Heart right ventricle (tissue), 16 donors: Measurements from ENCODE around the gene IER5L. TPM values are rescaled to one million over a fixed set of nuclear protein-coding genes. Genes with fewer than 3 reads are reported as not detected.

Experiments used
- ATAC-seq, 8 donors: fragments of 200-7000 bp; cut with Tn5 transposase; one replicate each; pipeline ENCODE4 v1.9.1; 2020; ENCODE audit warnings: mild to moderate bottlenecking in 8 of 8, moderate library complexity in 8 of 8, moderate number of reproducible peaks in 1 of 8
- DNase-seq, 2 donors: peaks; one replicate each; pipeline ENCODE4 v3.0.0-alpha.2; 2020
- H3K27ac ChIP-seq, 10 donors: fragments of 200-600 bp; sonication (generic) in 2 of 10; one replicate each; pipeline versions ENCODE4 v1.5.0 to v1.8.0; 2020 to 2022; ENCODE audit warnings: mild to moderate bottlenecking in 3 of 10
- H3K27me3 ChIP-seq, 7 donors: fragments of 200-600 bp; one replicate each; pipeline ENCODE4 v1.8.0; 2021 to 2022; ENCODE audit warnings: mild to moderate bottlenecking in 2 of 7
- H3K36me3 ChIP-seq, 9 donors: fragments of 200-600 bp; sonication (generic) in 1 of 9; one replicate each; pipeline versions ENCODE4 v1.5.0 to v1.8.0; 2020 to 2022; ENCODE audit warnings: mild to moderate bottlenecking in 2 of 9
- H3K4me1 ChIP-seq, 9 donors: fragments of 200-600 bp; sonication (generic) in 1 of 9; one replicate each; pipeline versions ENCODE4 v1.5.0 to v1.8.0; 2020 to 2022; ENCODE audit warnings: mild to moderate bottlenecking in 4 of 9
- H3K4me3 ChIP-seq, 10 donors: fragments of 200-600 bp; sonication (generic) in 2 of 10; one replicate each; pipeline versions ENCODE4 v1.5.0 to v1.8.0; 2020 to 2022; ENCODE audit warnings: mild to moderate bottlenecking in 7 of 10, moderate library complexity in 2 of 10
- H3K9me3 ChIP-seq, 11 donors: fragments of 200-600 bp in 10 of 11; sonication (generic) in 2 of 11; one replicate each; pipeline versions ENCODE4 v1.5.0 to v1.8.0; 2013 to 2022; ENCODE audit warnings: mild to moderate bottlenecking in 2 of 11, control low read depth in 1 of 11, moderate library complexity in 1 of 11
- WGBS, 2 donors: extraction: QIAGEN DNeasy Blood & Tissue Kit; methylation state at CpG; one replicate each; pipeline ENCODE4 v1.1.7; 2013; ENCODE audit warnings: inconsistent platforms in 1 of 2; 5-methylcytosine and 5-hydroxymethylcytosine counted together
- intact Hi-C, 10 donors: fragments of 100-400 bp; cut with DNase I; formaldehyde crosslinking; loops; one replicate each; pipeline versions ENCODE4 v1.11.1 to v1.14.2; 2022
- polyA plus RNA-seq, 2 donors: library from polyadenylated mRNA; stranded (reverse); fragments of 200-250 nt; gene quantifications; one replicate each; pipeline ENCODE4 v1.2.3, GENCODE V29; 2013
- total RNA-seq, 10 donors: library from RNA; stranded (reverse); fragmentation: NEBNext Ultra II Directional in 3 of 10; extraction: Animal tissue kit (Norgen Biotek cat#: 25700) in 3 of 10; gene quantifications; one replicate each; pipeline versions ENCODE4 v1.2.1 to v1.2.4, GENCODE V29; 2021 to 2023
- TF ChIP-seq, protein P1 (sequence below), 9 donors: fragments of 200-600 bp; sonication (generic) in 2 of 9; IDR thresholded peaks; one replicate each; pipeline versions ENCODE4 v1.5.0 to v1.8.0; 2021 to 2022; ENCODE audit warnings: antibody characterized with exemption in 9 of 9, mild to moderate bottlenecking in 5 of 9, moderate library complexity in 1 of 9
- donor health status: Arrhythmogenic right ventricular cardiomyopathy.
- donor health status: ischemic (EF 13 %, LVEDD 7.1; RV severe dilation, severe dysfunction).
- donor health status: healthy with polysubstance abuse.
- donor health status: DM: no; HTN: yes; CAD: no.
- donor health status: DM: no; HTN: no; CAD: no.
- donor health status: ischemic (EF 25% LVEDD 6.9; RV normal size, moderate dysfunction).
- donor health status: ischemic (EF 25% LVEDD 5.7; RV mildly dilated, moderate dysfunction).
- donor health status: healthy.
- donor health status: DM: yes; HTN: yes; CAD: no.
- donor health status: Ischemic cardiomyopathy.
- donor health status: ischemic (EF 35%, LVEDD 5.7; RV mildly dilated, moderate dysfunction).
- donor health status: nonischemic (EF 11% LVEDD 7.7; RV severe dilation, severe dysfunction).
- donor health status: DM: yes; HTN: yes; CAD: no.
- donor health status: PGD.
- donor health status: ischemic (EF 29% LVEDD 5.4; RV normal size, mild dysfunction).
- donor health status: nonischemic (EF 23%, LVEDD 6.1; RV moderate dilation, normal function).

The IER5L gene
- total and polyA plus RNA-seq, 12 donors: 1.2 to 26.3 (median 5.6) TPM

DNA sequence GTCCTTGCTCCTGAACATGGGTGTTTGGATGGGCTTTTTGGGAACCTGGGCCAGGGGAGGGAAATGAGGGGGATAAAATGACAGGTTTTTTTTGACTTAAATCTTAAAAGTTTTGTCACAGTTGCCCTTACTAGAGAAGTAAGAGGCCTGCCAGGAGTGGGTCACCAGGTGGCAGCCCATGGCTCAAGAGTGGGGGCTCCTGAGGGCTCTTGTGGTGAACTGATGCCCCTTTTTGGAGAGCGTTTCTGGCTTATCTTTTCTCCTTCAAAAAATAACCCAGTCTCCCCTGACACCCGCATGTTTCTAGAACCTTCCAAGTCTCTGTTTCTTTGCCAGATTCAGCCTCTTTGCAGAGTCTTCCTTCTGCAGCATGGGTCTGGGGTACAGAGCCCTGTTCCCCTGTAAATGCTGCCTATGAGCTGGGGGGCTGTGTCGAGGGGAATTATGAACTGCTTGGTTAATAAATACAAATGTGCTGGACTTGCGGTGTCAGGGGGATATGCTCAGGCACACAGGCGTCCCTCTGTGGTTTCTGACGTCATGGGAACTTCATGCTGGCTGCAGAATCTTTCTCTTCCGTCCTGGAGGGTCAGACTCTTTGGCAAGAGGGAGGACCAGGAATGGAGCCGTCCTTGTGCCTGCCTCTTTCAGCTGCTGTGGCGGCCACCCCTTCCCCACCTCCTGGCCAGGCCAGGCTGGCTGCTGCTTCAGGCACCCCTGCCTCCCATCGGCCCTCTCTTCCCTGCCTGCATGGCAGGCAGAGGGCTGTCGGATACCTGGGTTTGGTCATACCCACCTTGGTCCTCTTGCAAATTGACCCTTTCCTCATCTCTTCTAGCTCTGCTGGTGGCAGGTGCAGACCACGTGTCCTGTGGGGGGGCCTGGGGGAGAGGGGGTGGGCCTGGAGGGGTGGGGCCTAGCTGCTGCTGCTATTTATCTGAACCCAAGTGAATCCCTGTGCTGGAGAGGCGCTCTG, 36.7 kb downstream of the IER5L start:
- H3K27ac ChIP-seq: peak overlapping the region; percentile 100
- TF ChIP-seq, protein P1, sequence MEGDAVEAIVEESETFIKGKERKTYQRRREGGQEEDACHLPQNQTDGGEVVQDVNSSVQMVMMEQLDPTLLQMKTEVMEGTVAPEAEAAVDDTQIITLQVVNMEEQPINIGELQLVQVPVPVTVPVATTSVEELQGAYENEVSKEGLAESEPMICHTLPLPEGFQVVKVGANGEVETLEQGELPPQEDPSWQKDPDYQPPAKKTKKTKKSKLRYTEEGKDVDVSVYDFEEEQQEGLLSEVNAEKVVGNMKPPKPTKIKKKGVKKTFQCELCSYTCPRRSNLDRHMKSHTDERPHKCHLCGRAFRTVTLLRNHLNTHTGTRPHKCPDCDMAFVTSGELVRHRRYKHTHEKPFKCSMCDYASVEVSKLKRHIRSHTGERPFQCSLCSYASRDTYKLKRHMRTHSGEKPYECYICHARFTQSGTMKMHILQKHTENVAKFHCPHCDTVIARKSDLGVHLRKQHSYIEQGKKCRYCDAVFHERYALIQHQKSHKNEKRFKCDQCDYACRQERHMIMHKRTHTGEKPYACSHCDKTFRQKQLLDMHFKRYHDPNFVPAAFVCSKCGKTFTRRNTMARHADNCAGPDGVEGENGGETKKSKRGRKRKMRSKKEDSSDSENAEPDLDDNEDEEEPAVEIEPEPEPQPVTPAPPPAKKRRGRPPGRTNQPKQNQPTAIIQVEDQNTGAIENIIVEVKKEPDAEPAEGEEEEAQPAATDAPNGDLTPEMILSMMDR (IDR thresholded peaks at IDR 0.05): peak in 1 of 9 donors; percentile 15
- no peaks in the 10 kb centered on the region for H3K27me3 ChIP-seq
- 2 to 8% methylated on average over 12 to 13 of the region's 13 CpGs for WGBS, 2 donors
- H3K4me3 ChIP-seq: peak overlapping the region in 9 of 10 donors; percentile 37 to 62 (median 56)
- H3K4me1 ChIP-seq: peaks cover 61 to 92% (median 84%) of the 10 kb centered on the region in 9 donors
- ATAC-seq (peak in 7 of 8 donors; percentile 7 to 41 (median 22)), DNase-seq (peak; percentile 44 to 94)
- H3K36me3 ChIP-seq: peaks cover 0 to 58% (median 9%) of the 10 kb centered on the region in 9 donors
- intact Hi-C loops: loop anchor here in 7 of 10 donors (2.0 to 10.0 kb wide), 8 partner anchors 36 to 355 kb away; partner anchors contain the start of gene IER5L (in 1 of the 7)
- no peaks in the 10 kb centered on the region for H3K9me3 ChIP-seq

DNA sequence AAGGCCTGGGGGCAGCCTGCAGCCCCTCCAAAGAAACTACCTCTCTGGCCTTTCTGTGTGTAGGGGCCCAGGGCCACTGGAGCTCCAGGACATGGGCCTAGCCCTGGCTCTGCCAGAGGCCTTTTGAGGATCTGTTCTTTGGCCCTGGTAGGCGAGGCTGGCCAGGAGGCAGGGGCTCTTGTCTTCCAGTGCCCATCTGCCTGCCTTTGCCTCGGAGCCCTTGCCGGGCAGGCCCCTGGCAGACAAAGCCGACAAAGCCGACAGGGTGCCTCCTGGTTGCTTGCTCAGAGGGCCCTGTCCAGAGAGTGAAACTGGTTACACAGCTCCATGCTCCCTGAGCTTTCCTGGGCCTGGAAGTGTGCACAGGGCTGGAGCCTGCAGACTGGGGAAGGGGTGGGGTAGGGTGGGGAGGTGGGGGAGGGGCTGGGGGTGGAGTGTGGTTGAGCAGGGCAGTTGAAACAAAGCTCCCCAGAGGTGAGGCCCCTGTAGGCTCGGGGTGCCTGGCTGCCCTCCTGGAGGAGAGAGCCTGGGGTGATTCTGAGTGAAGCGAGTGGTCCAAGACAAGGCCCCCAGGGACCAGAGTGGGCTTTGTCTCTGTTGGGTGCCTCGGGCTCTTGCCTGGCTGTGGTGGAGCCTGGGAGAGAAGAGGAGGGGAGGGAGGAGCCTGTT, 37.5 kb downstream of the IER5L start:
- WGBS, 2 donors: 7 to 8% methylated on average over 8 of the region's 8 CpGs
- peaks cover 0 to 58% (median 9%) of the 10 kb centered on the region in 9 donors for H3K36me3 ChIP-seq
- H3K27me3 ChIP-seq: no peaks in the 10 kb centered on the region
- ATAC-seq: peak; percentile 5 to 39 (median 23)
- H3K4me1 ChIP-seq: peaks cover 54 to 84% (median 76%) of the 10 kb centered on the region in 9 donors
- peak overlapping the region; percentile 100 for H3K27ac ChIP-seq
- H3K4me3 ChIP-seq: peak overlapping the region; percentile 37 to 62 (median 54)
- peak; percentile 46 to 63 for DNase-seq
- no peaks in the 10 kb centered on the region for H3K9me3 ChIP-seq
- intact Hi-C loops: loop anchor here in 7 of 10 donors (1.0 to 10.0 kb wide), 10 partner anchors 36 to 468 kb away; partner anchors contain the start of gene IER5L (in 1 of the 7)
- TF ChIP-seq, protein P1 (IDR thresholded peaks at IDR 0.05): no peak

DNA sequence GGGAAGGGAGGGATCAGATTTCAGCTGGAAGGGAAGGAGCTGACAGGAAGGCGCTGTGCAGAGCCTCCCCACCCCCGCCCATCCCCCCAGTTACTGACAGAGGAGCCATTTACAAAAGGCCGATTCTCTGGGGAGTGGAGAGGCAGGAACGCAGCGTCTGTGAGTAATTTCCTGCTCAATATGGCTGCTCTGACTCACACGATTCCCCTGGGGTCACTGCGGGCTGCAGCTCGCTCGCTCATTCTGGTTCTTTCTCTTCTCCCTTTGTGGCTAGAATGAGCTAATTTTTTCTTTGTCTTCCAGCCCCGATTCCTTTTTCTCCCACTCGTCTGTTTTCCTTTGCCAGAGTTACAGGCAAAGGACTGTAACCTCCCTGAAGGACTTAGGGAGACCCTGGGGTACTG, 38.1 kb downstream of the IER5L start:
- intact Hi-C loops: loop anchor here (1.0 to 10.0 kb wide), 22 partner anchors 36 to 645 kb away; partner anchors contain the start of genes IER5L (in 1 of the 10) and NTMT1 (in 1 of the 10)
- TF ChIP-seq, protein P1 (IDR thresholded peaks at IDR 0.05): no peak
- Histone ChIP-seq H3K36me3 (peaks cover 0 to 60% (median 9%) of the 10 kb centered on the region in 9 donors), H3K27ac (peak overlapping the region; percentile 100), H3K4me1 (peaks cover 49 to 79% (median 71%) of the 10 kb centered on the region in 9 donors), H3K9me3 (no peaks in the 10 kb centered on the region), H3K4me3 (peak overlapping the region; percentile 37 to 62 (median 54)), H3K27me3 (no peaks in the 10 kb centered on the region)
- ATAC-seq (peak; percentile 69 to 84 (median 77)), DNase-seq (peak; percentile 89 to 99)
- 0 to 1% methylated on average over 11 of the region's 11 CpGs for WGBS, 2 donors
